Smooth muscle cell (in vitro differentiated cells): Measurements from ENCODE around the gene MYO1B. TPM values are rescaled to one million over a fixed set of nuclear protein-coding genes. Genes with fewer than 3 reads are reported as not detected.

Experiments used
- DNase-seq: peaks from one replicate; lab custom pipeline; 2025; ENCODE audit not compliant: unreplicated experiment; lab: John Stamatoyannopoulos, UW
- H2AFZ ChIP-seq: fragments of 200-600 bp; sonication (generic); 2 replicates; pipeline ENCODE4 v1.6.0; 2016; ENCODE audit warnings: antibody characterized with exemption, low read depth, mild to moderate bottlenecking
- H3F3A ChIP-seq: fragments of 200-600 bp; sonication (generic); 2 replicates; pipeline ENCODE4 v1.6.0; 2017; ENCODE audit warnings: antibody characterized with exemption, low read depth
- H3K27ac ChIP-seq: fragments of 200-600 bp; sonication (generic); 2 replicates; pipeline ENCODE4 v1.5.1; 2016; ENCODE audit warnings: low read depth, mild to moderate bottlenecking
- H3K27me3 ChIP-seq: fragments of 200-600 bp; sonication (generic); 2 replicates; pipeline ENCODE4 v1.6.1; 2016; ENCODE audit warnings: low read depth, mild to moderate bottlenecking
- H3K36me3 ChIP-seq: fragments of 200-600 bp; sonication (generic); 2 replicates; pipeline ENCODE4 v1.5.1; 2016; ENCODE audit warnings: low read depth
- H3K4me1 ChIP-seq: fragments of 200-600 bp; sonication (generic); 2 replicates; pipeline ENCODE4 v1.5.1; 2016; ENCODE audit warnings: low read depth
- H3K4me2 ChIP-seq: fragments of 200-600 bp; sonication (generic); 2 replicates; pipeline ENCODE4 v1.6.0; 2016; ENCODE audit warnings: mild to moderate bottlenecking
- H3K4me3 ChIP-seq: fragments of 200-600 bp; sonication (generic); 2 replicates; pipeline ENCODE4 v1.5.1; 2016; ENCODE audit warnings: mild to moderate bottlenecking
- H3K79me2 ChIP-seq: fragments of 200-600 bp; sonication (generic); 2 replicates; pipeline ENCODE4 v1.6.0; 2016; ENCODE audit warnings: low read depth, mild to moderate bottlenecking
- H3K9ac ChIP-seq: fragments of 200-600 bp; sonication (generic); 2 replicates; pipeline ENCODE4 v1.6.0; 2016; ENCODE audit warnings: low read depth
- H3K9me3 ChIP-seq: fragments of 200-600 bp; sonication (generic); replicated peaks from 2 replicates; pipeline ENCODE4 v1.5.1; 2016; ENCODE audit warnings: low read depth
- H4K20me1 ChIP-seq: fragments of 200-600 bp; sonication (generic); 2 replicates; pipeline ENCODE4 v1.6.0; 2016; ENCODE audit warnings: low read depth
- WGBS: methylation state at CpG from one replicate; pipeline ENCODE4 v1.1.7; 2016; ENCODE audit warnings: low lambda C conversion rate; 5-methylcytosine and 5-hydroxymethylcytosine counted together
- polyA plus RNA-seq: library from polyadenylated mRNA; unstranded; fragments of >200 nt; fragmentation: Nextera tagmentation; extraction: Ambion mirVana; gene quantifications from 2 replicates; pipeline ENCODE4 v1.2.1, GENCODE V29; 2016
- total RNA-seq: library from RNA; depleted of rRNA; stranded (reverse); fragments of >200 nt; gene quantifications from 2 replicates; pipeline ENCODE4 v1.2.3, GENCODE V29; 2014
- TF ChIP-seq, protein P1 (sequence below): fragments of 200-600 bp; sonication (generic); IDR thresholded peaks from 2 replicates; pipeline ENCODE4 v1.5.1; 2017; ENCODE audit warnings: borderline replicate concordance, mild to moderate bottlenecking, antibody characterized with exemption; ENCODE audit not compliant: insufficient read depth, poor library complexity, severe bottlenecking

The MYO1B gene
- total and polyA plus RNA-seq, 2 experiments from 2014 or later: 58.8 to 133 TPM

DNA sequence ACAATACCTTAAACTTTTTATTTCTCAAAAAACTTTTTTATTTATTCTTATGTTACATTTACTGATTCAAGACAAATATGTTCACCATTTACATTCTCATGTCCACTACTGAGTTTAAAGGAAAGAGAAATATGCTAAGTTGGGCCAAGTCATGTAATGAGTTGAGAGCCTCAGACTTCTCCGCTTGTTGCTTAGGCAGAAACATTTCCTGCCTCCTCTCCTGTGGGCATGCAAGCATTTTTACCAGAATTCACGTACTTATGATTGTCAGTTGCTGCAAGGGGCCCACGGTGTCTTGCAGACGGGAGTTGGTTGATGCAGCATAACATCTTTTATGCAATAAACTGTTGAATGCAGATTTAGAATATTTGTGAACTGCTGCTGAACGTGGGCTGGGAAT, 51.8 kb downstream of the MYO1B start:
- Histone ChIP-seq H3K4me1 (no peaks in the 10 kb centered on the region), H3K79me2 (peaks cover 53% of the 10 kb centered on the region), H3K4me3 (no peak overlapping the region), H2AFZ (no peak overlapping the region), H3K9me3 (no peaks in the 10 kb centered on the region), H3K36me3 (no peaks in the 10 kb centered on the region), H3K27me3 (no peaks in the 10 kb centered on the region), H3K27ac (no peak overlapping the region), H4K20me1 (peaks cover 63% of the 10 kb centered on the region), H3K9ac (no peak overlapping the region), H3K4me2 (no peak overlapping the region), H3F3A (no peaks in the 10 kb centered on the region)
- TF ChIP-seq, protein P1, sequence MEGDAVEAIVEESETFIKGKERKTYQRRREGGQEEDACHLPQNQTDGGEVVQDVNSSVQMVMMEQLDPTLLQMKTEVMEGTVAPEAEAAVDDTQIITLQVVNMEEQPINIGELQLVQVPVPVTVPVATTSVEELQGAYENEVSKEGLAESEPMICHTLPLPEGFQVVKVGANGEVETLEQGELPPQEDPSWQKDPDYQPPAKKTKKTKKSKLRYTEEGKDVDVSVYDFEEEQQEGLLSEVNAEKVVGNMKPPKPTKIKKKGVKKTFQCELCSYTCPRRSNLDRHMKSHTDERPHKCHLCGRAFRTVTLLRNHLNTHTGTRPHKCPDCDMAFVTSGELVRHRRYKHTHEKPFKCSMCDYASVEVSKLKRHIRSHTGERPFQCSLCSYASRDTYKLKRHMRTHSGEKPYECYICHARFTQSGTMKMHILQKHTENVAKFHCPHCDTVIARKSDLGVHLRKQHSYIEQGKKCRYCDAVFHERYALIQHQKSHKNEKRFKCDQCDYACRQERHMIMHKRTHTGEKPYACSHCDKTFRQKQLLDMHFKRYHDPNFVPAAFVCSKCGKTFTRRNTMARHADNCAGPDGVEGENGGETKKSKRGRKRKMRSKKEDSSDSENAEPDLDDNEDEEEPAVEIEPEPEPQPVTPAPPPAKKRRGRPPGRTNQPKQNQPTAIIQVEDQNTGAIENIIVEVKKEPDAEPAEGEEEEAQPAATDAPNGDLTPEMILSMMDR: no peak
- no peak for DNase-seq
- WGBS: 70% methylated on average over 5 of the region's 5 CpGs

DNA sequence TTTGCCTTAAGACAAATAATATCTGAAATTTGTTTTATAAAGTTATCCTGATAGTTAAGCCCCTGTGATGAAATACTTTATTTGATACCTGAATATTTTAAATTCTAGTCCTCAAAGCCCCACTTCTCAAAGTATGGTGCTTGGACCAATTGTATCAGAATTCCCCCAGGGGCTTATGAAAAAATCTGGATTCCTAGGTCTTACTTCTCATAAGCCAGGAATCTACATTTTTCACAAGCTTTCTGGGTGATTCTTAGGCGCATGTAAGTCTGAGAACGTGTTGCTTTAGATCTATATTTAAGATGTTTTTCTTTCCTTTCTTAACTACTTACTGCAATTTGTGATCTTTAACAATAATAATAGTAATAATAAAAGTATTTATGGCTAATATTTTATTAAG, 53.1 kb downstream of the MYO1B start:
- Histone ChIP-seq H3K27ac (no peak overlapping the region), H3K4me2 (peak overlapping the region; percentile 27), H4K20me1 (peaks cover 63% of the 10 kb centered on the region), H3K27me3 (no peaks in the 10 kb centered on the region), H3K9me3 (no peaks in the 10 kb centered on the region), H3K36me3 (no peaks in the 10 kb centered on the region), H3K4me3 (no peak overlapping the region), H3K79me2 (peaks cover 40% of the 10 kb centered on the region), H2AFZ (no peak overlapping the region), H3F3A (no peaks in the 10 kb centered on the region), H3K9ac (no peak overlapping the region), H3K4me1 (peaks cover 5% of the 10 kb centered on the region)
- 55% methylated on average over 2 of the region's 2 CpGs for WGBS
- no peak for DNase-seq
- TF ChIP-seq, protein P1: no peak

DNA sequence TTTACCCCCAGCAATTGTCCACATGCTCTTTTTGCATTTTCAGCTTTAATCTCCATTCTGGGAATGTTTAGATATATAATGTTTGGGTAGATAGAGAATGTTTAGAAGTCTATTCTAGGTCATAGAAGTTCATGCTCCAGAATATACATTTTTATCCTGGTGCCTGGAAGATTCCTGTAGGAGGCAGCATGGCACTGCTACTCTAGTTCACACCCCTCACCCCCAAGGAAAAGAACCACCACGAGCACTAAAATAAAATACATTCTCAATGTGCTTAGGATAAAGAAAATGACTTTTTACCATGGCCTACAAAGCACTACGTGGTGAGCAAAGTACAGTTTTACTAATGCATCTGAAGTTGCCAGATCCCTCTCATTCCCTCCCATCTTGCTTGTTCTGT, 53.8 kb downstream of the MYO1B start:
- Histone ChIP-seq H3K4me2 (no peak overlapping the region), H3K9me3 (no peaks in the 10 kb centered on the region), H3K27me3 (no peaks in the 10 kb centered on the region), H3K36me3 (no peaks in the 10 kb centered on the region), H3K79me2 (peaks cover 33% of the 10 kb centered on the region), H2AFZ (no peak overlapping the region), H3K4me1 (peaks cover 7% of the 10 kb centered on the region), H3K9ac (no peak overlapping the region), H3K27ac (no peak overlapping the region), H3F3A (no peaks in the 10 kb centered on the region), H4K20me1 (peaks cover 63% of the 10 kb centered on the region), H3K4me3 (no peak overlapping the region)
- 72% methylated on average over 2 of the region's 2 CpGs for WGBS
- DNase-seq: no peak
- TF ChIP-seq, protein P1: peak; percentile 9

DNA sequence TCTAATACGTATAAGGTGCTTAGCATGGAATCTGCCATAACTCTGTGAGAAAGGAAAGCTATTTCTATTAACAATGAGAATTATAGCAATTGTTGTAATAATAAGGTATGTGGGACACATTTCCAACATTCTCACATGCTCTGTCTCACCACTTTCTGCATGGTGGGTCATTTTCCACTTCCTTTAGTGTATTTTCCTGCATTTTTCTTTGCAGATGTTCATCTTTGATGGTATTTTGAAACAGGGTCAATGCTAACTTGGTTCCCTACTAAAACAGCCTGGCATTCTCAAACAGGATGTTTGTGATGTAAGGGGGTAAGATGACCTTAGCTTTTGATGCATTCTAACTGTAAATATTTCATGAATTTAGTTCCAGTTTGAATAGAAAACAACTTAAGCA, 54.7 kb downstream of the MYO1B start:
- 100% methylated on average over 1 of the region's 1 CpG for WGBS
- Histone ChIP-seq H3K27me3 (no peaks in the 10 kb centered on the region), H3K4me1 (peaks cover 15% of the 10 kb centered on the region), H3K9me3 (no peaks in the 10 kb centered on the region), H2AFZ (no peak overlapping the region), H3K4me3 (no peak overlapping the region), H3K27ac (no peak overlapping the region), H3K79me2 (peaks cover 30% of the 10 kb centered on the region), H4K20me1 (peaks cover 71% of the 10 kb centered on the region), H3K9ac (no peak overlapping the region), H3F3A (no peaks in the 10 kb centered on the region), H3K36me3 (no peaks in the 10 kb centered on the region), H3K4me2 (no peak overlapping the region)
- TF ChIP-seq, protein P1: no peak
- no peak for DNase-seq
